ENCODE results near the gene GORASP1. TPM values are rescaled to one million over a fixed set of nuclear protein-coding genes. Genes with fewer than 3 reads are reported as not detected.

The GORASP1 gene
- total and polyA plus RNA-seq, 2 of the 13 experiments (the other 11 are each of a cell fraction or from before 2014, with no cell fraction given): 36.4 to 39.8 TPM

GRCh38 chr3:39107388-39108199 is at the start of gene GORASP1, which contains the start of gene TTC21A (continued):
- TF ChIP-seq HNF1B (CRISPR knock-in tag; IDR thresholded peaks at IDR 0.05) (0 out of 2 replicates have a peak, but pooled peaks have one; percentile 48), HNRNPLL (IDR thresholded peaks at IDR 0.05; ENCODE audit: low read depth, low read length, poor library complexity, severe bottlenecking) (peak; percentile 50), ATF7 (IDR thresholded peaks at IDR 0.05) (no peak), ATF7 (CRISPR knock-in tag; IDR thresholded peaks at IDR 0.05) (no peak), RBM39 (IDR thresholded peaks at IDR 0.05; ENCODE audit: low read depth, low read length, poor library complexity, severe bottlenecking) (no peak), MLX (CRISPR knock-in tag; IDR thresholded peaks at IDR 0.05) (no peak), EHMT2 (IDR thresholded peaks at IDR 0.05; ENCODE audit: borderline replicate concordance, low read depth, low read length) (no peak), TBX2 (CRISPR knock-in tag; IDR thresholded peaks at IDR 0.05; ENCODE audit: borderline replicate concordance) (peak; percentile 18; the same call in 1 of the 2 replicates), NR2F6 (IDR thresholded peaks at IDR 0.05) (no peak), NR2F6 (CRISPR knock-in tag; IDR thresholded peaks at IDR 0.05) (no peak), ZNF83 (CRISPR knock-in tag; IDR thresholded peaks at IDR 0.05; ENCODE audit: borderline replicate concordance) (peak; percentile 76; the same call in 1 of the 2 replicates), TCF7L2 (IDR thresholded peaks at IDR 0.05; ENCODE audit: low read depth, low read length) (no peak), SP1 (IDR thresholded peaks at IDR 0.05) (no peak), SP1 (CRISPR knock-in tag; IDR thresholded peaks at IDR 0.05) (peak; percentile 60), PLRG1 (conservative IDR thresholded peaks at IDR 0.05) (no peak)
- TF ChIP-seq, protein P1, sequence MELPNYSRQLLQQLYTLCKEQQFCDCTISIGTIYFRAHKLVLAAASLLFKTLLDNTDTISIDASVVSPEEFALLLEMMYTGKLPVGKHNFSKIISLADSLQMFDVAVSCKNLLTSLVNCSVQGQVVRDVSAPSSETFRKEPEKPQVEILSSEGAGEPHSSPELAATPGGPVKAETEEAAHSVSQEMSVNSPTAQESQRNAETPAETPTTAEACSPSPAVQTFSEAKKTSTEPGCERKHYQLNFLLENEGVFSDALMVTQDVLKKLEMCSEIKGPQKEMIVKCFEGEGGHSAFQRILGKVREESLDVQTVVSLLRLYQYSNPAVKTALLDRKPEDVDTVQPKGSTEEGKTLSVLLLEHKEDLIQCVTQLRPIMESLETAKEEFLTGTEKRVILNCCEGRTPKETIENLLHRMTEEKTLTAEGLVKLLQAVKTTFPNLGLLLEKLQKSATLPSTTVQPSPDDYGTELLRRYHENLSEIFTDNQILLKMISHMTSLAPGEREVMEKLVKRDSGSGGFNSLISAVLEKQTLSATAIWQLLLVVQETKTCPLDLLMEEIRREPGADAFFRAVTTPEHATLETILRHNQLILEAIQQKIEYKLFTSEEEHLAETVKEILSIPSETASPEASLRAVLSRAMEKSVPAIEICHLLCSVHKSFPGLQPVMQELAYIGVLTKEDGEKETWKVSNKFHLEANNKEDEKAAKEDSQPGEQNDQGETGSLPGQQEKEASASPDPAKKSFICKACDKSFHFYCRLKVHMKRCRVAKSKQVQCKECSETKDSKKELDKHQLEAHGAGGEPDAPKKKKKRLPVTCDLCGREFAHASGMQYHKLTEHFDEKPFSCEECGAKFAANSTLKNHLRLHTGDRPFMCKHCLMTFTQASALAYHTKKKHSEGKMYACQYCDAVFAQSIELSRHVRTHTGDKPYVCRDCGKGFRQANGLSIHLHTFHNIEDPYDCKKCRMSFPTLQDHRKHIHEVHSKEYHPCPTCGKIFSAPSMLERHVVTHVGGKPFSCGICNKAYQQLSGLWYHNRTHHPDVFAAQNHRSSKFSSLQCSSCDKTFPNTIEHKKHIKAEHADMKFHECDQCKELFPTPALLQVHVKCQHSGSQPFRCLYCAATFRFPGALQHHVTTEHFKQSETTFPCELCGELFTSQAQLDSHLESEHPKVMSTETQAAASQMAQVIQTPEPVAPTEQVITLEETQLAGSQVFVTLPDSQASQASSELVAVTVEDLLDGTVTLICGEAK (IDR thresholded peaks at IDR 0.05): no peak
- TF ChIP-seq, protein P1 (CRISPR knock-in tag; IDR thresholded peaks at IDR 0.05): no peak
- TF ChIP-seq, protein P2, sequence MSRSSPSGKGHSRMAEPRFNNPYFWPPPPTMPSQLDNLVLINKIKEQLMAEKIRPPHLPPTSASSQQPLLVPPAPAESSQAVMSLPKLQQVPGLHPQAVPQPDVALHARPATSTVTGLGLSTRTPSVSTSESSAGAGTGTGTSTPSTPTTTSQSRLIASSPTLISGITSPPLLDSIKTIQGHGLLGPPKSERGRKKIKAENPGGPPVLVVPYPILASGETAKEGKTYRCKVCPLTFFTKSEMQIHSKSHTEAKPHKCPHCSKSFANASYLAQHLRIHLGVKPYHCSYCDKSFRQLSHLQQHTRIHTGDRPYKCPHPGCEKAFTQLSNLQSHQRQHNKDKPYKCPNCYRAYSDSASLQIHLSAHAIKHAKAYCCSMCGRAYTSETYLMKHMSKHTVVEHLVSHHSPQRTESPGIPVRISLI (CRISPR knock-in tag; IDR thresholded peaks at IDR 0.05; ENCODE audit: borderline replicate concordance): 0 out of 2 replicates have a peak, but pooled peaks have one; percentile 13
